Activated CD4-positive, alpha-beta memory T cell treated with anti-CD3 and anti-CD28 coated beads, Interleukin-2, amount 10 ng/mL, durations not matched to agents 7 days and 5 days (primary cell): ENCODE results near the gene PTPRE. TPM values are rescaled to one million over a fixed set of nuclear protein-coding genes. Genes with fewer than 3 reads are reported as not detected.
A peak's percentile ranks its signal among the peaks of the same experiment; 100 is the strongest.

ENCODE experiments used
- CTCF ChIA-PET: fragments of 350-600 bp; sonication (Branson Sonifier 250); formaldehyde crosslinking; loops from one replicate; lab custom pipeline; 2021; ENCODE audit warnings: antibody characterized with exemption, inconsistent platforms; lab: Charles Lee
- POLR2A ChIA-PET: fragments of 350-600 bp; sonication (Branson Sonifier 250); formaldehyde crosslinking; loops from one replicate; lab custom pipeline; 2021; ENCODE audit warnings: antibody characterized with exemption; lab: Charles Lee
- DNase-seq: peaks from one replicate; pipeline ENCODE4 v3.0.0-alpha.2; 2020
- H3K27ac Mint-ChIP-seq: one replicate; pipeline ENCODE4 v1.8.0; 2021; ENCODE audit warnings: mild to moderate bottlenecking, mixed read lengths
- H3K27me3 Mint-ChIP-seq: one replicate; pipeline ENCODE4 v1.8.0; 2021; ENCODE audit warnings: mixed read lengths
- H3K36me3 Mint-ChIP-seq: one replicate; pipeline ENCODE4 v1.8.0; 2021; ENCODE audit warnings: low read depth, mixed read lengths
- H3K4me1 Mint-ChIP-seq: one replicate; pipeline ENCODE4 v1.8.0; 2021; ENCODE audit warnings: mixed read lengths
- H3K4me3 Mint-ChIP-seq: one replicate; pipeline ENCODE4 v1.8.0; 2021; ENCODE audit warnings: mild to moderate bottlenecking, mixed read lengths
- H3K9me3 Mint-ChIP-seq: one replicate; pipeline ENCODE4 v1.8.0; 2021; ENCODE audit warnings: mixed read lengths
- total RNA-seq, 2 experiments: library from RNA; stranded (reverse); gene quantifications; one replicate each; pipeline ENCODE4 v1.2.3, GENCODE V29; 2021

The PTPRE gene
- total RNA-seq, 2 experiments from 2014 or later = 29.2 to 30.6 TPM

- H3K4me1 Mint-ChIP-seq = peaks cover 69% of the 10 kb centered on the region
- DNase-seq = no peak
- H3K36me3 Mint-ChIP-seq = peaks cover 75% of the 10 kb centered on the region
- H3K9me3 Mint-ChIP-seq = peaks cover 4% of the 10 kb centered on the region
- H3K27me3 Mint-ChIP-seq = no peaks in the 10 kb centered on the region
- H3K4me3 Mint-ChIP-seq = no peak overlapping the region
- ChIA-PET POLR2A (interaction anchor here (1.2 to 5.2 kb wide), 4 partner anchors 13 to 61 kb away, joined by 5 to 167 read pairs (median 29); partner anchors contain the start of gene MKI67), CTCF (interaction anchor here (1.2 to 6.6 kb wide), 4 partner anchors 17 to 147 kb away, joined by 3 to 71 read pairs (median 20); no protein-coding TSS in a partner anchor)
- peak overlapping the region; percentile 76 for H3K27ac Mint-ChIP-seq
Measured at GRCh38 chr10:128064970-128065580, 158.2 kb downstream of the PTPRE start.

- Mint-ChIP-seq H3K9me3 (peaks cover 4% of the 10 kb centered on the region), H3K4me3 (no peak overlapping the region), H3K27me3 (no peaks in the 10 kb centered on the region), H3K27ac (peak overlapping the region; percentile 22), H3K4me1 (peaks cover 68% of the 10 kb centered on the region), H3K36me3 (peaks cover 75% of the 10 kb centered on the region)
- CTCF ChIA-PET = interaction anchor here (6.6 kb wide), 1 partner anchor 31 kb away, joined by 71 read pairs; no protein-coding TSS in a partner anchor
- no peak for DNase-seq
- POLR2A ChIA-PET = interaction anchor here (5.0 to 5.2 kb wide), 2 partner anchors 14 to 18 kb away, joined by 36 to 167 read pairs; no protein-coding TSS in a partner anchor
Measured at GRCh38 chr10:128065881-128066534, 159.1 kb downstream of the PTPRE start.

- CTCF ChIA-PET = interaction anchor here (1.0 to 7.6 kb wide), 3 partner anchors 32 to 56 kb away, joined by 3 to 216 read pairs (median 71); no protein-coding TSS in a partner anchor
- Mint-ChIP-seq H3K9me3 (peaks cover 4% of the 10 kb centered on the region), H3K4me3 (no peak overlapping the region), H3K4me1 (peaks cover 67% of the 10 kb centered on the region), H3K27me3 (no peaks in the 10 kb centered on the region), H3K27ac (no peak overlapping the region), H3K36me3 (peaks cover 77% of the 10 kb centered on the region)
- no peak for DNase-seq
- POLR2A ChIA-PET = no interaction called here
Measured at GRCh38 chr10:128066870-128067382, 160.0 kb downstream of the PTPRE start.

DNA sequence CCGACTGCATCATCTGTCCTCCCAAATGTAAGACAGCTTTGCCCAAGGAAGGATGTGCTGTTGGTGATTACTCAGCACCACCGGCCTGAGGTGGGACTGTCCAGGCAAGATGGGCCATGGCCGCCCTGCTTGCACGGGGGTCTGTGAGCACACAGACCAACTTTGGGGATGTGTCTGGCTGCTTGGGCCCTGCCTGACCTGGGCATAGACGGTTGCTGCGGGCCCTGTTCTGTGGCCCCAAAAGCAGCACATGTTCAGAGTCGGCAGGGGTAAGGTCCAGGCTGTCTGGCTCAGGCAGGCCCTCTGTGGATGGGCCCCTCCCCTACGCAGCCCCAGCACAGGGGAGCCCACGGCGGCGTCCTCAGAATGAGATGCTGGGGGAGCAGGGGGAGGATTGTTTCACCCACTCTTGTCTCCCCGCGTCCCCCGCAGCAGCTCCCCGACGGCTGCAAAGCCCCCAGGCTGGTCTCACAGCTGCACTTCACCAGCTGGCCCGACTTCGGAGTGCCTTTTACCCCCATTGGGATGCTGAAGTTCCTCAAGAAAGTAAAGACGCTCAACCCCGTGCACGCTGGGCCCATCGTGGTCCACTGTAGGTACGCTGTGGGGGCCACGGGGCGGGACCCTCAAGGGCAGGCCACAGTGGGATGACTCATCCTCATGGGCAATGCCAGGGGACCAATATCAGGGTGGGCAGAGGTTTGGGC lies 160.9 kb downstream of the PTPRE start:
- Mint-ChIP-seq H3K4me3 (no peak overlapping the region), H3K36me3 (peaks cover 78% of the 10 kb centered on the region), H3K27ac (no peak overlapping the region), H3K27me3 (no peaks in the 10 kb centered on the region), H3K9me3 (peaks cover 4% of the 10 kb centered on the region), H3K4me1 (peaks cover 63% of the 10 kb centered on the region)
- ChIA-PET POLR2A (no interaction called here), CTCF (interaction anchor here (0.7 to 7.6 kb wide), 3 partner anchors 19 to 56 kb away, joined by 3 to 216 read pairs (median 4); no protein-coding TSS in a partner anchor)
- DNase-seq = no peak

- H3K27me3 Mint-ChIP-seq = no peaks in the 10 kb centered on the region
- no peak overlapping the region for H3K4me3 Mint-ChIP-seq
- ChIA-PET POLR2A (interaction anchor here (0.7 to 1.4 kb wide), 6 partner anchors 21 to 162 kb away, joined by 3 to 13 read pairs (median 4); partner anchors contain the start of gene PTPRE), CTCF (interaction anchor here (0.6 to 7.6 kb wide), 39 partner anchors 10 to 353 kb away, joined by 3 to 216 read pairs (median 5); partner anchors contain the start of genes CLRN3 and PTPRE)
- H3K9me3 Mint-ChIP-seq = peaks cover 4% of the 10 kb centered on the region
- no peak for DNase-seq
- peak overlapping the region; percentile 17 for H3K27ac Mint-ChIP-seq
- peaks cover 63% of the 10 kb centered on the region for H3K4me1 Mint-ChIP-seq
- peaks cover 79% of the 10 kb centered on the region for H3K36me3 Mint-ChIP-seq
Measured at GRCh38 chr10:128068398-128069285, 161.7 kb downstream of the PTPRE start.

DNA sequence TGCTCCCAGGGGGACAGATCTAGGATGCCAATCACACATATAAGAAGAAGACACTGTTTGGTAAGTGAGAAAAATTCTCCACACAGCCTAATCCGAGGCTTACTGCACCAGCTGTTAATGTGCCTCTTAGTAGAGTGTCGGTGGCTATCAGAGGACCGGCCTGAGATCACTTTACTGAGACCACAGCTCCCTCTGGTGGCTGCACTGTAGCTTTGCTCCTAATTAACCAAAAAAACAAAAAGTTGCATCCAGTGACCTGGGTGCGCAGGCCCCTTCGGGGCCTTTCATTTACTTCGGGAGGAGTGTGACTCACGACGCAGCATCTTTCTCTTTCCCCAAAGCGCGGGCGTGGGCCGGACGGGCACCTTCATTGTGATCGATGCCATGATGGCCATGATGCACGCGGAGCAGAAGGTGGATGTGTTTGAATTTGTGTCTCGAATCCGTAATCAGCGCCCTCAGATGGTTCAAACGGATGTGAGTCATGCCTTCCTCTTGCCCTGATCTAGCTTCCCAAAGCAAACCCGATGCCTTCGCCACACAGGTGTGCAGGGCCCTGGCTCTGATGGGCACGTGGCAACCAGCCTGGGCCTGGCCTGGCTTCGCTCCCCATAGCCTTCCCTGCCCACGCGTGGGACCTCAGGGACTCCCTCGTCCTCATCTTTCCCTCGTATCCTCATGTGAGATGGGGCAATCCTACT lies 162.6 kb downstream of the PTPRE start:
- H3K4me3 Mint-ChIP-seq = no peak overlapping the region
- no peaks in the 10 kb centered on the region for H3K27me3 Mint-ChIP-seq
- H3K9me3 Mint-ChIP-seq = peaks cover 4% of the 10 kb centered on the region
- ChIA-PET CTCF (interaction anchor here (0.6 to 7.6 kb wide), 40 partner anchors 9 to 354 kb away, joined by 3 to 216 read pairs (median 4); partner anchors contain the start of genes CLRN3 and PTPRE), POLR2A (interaction anchor here (0.7 to 1.4 kb wide), 6 partner anchors 22 to 163 kb away, joined by 3 to 13 read pairs (median 4); partner anchors contain the start of gene PTPRE)
- DNase-seq = peak; percentile 82
- H3K4me1 Mint-ChIP-seq = peaks cover 61% of the 10 kb centered on the region
- H3K27ac Mint-ChIP-seq = peak overlapping the region; percentile 17
- peaks cover 82% of the 10 kb centered on the region for H3K36me3 Mint-ChIP-seq

DNA sequence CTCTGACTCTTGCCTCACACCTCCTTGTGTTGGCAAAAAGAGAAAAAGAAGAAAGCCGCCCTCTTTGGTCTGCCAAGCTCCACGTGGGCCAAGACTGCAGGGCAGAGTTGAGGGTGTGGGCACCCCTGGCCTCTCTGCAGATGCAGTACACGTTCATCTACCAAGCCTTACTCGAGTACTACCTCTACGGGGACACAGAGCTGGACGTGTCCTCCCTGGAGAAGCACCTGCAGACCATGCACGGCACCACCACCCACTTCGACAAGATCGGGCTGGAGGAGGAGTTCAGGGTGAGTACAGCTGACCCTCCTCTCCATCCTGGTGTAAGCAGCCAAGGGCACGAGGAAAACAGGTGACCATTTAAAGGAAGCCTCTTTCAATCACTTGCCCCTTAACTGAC lies 163.3 kb downstream of the PTPRE start:
- Mint-ChIP-seq H3K4me3 (no peak overlapping the region), H3K9me3 (peaks cover 4% of the 10 kb centered on the region), H3K27ac (no peak overlapping the region), H3K4me1 (peaks cover 58% of the 10 kb centered on the region), H3K36me3 (peaks cover 82% of the 10 kb centered on the region), H3K27me3 (no peaks in the 10 kb centered on the region)
- DNase-seq = no peak
- ChIA-PET POLR2A (interaction anchor here (1.2 to 1.4 kb wide), 2 partner anchors 23 to 55 kb away, joined by 4 to 11 read pairs; no protein-coding TSS in a partner anchor), CTCF (interaction anchor here (1.2 to 7.6 kb wide), 11 partner anchors 12 to 216 kb away, joined by 3 to 216 read pairs (median 6); partner anchors contain the start of gene PTPRE)

- Mint-ChIP-seq H3K36me3 (peaks cover 80% of the 10 kb centered on the region), H3K27ac (no peak overlapping the region), H3K4me1 (peaks cover 55% of the 10 kb centered on the region), H3K9me3 (peaks cover 4% of the 10 kb centered on the region), H3K27me3 (no peaks in the 10 kb centered on the region), H3K4me3 (no peak overlapping the region)
- CTCF ChIA-PET = interaction anchor here (1.1 to 7.6 kb wide), 6 partner anchors 13 to 78 kb away, joined by 3 to 216 read pairs (median 8); no protein-coding TSS in a partner anchor
- POLR2A ChIA-PET = interaction anchor here (1.2 kb wide), 1 partner anchor 13 kb away, joined by 3 read pairs; no protein-coding TSS in a partner anchor
- no peak for DNase-seq
Measured at GRCh38 chr10:128070721-128071416, 164.0 kb downstream of the PTPRE start.

DNA sequence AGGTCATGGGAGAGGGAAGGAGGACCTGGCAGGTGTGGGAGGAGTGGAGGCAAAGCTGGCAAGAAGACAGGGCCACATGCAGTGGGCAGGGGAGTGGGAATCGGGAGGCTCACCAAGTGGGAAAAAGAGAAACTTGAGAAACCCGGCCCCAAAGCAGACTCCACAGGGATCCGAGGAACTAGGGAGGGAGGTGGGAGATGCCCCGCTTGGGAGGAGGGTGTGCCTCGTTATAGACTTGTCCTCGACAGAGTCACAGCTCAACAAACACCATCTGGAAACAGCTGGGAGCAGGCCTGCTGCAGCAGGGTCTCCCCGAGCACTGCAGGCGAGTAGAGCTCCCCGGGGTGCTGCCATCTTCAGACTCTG lies 164.5 kb downstream of the PTPRE start:
- Mint-ChIP-seq H3K27me3 (no peaks in the 10 kb centered on the region), H3K4me3 (no peak overlapping the region), H3K36me3 (peaks cover 79% of the 10 kb centered on the region), H3K9me3 (peaks cover 4% of the 10 kb centered on the region), H3K4me1 (peaks cover 50% of the 10 kb centered on the region), H3K27ac (no peak overlapping the region)
- POLR2A ChIA-PET = interaction anchor here (0.8 to 1.2 kb wide), 2 partner anchors 12 to 23 kb away, joined by 3 read pairs; no protein-coding TSS in a partner anchor
- CTCF ChIA-PET = interaction anchor here (0.8 to 7.6 kb wide), 4 partner anchors 23 to 164 kb away, joined by 3 to 216 read pairs (median 6); partner anchors contain the start of gene PTPRE
- no peak for DNase-seq

- no peak overlapping the region for H3K27ac Mint-ChIP-seq
- no peak overlapping the region for H3K4me3 Mint-ChIP-seq
- no peaks in the 10 kb centered on the region for H3K27me3 Mint-ChIP-seq
- ChIA-PET CTCF (interaction anchor here (0.8 to 7.6 kb wide), 4 partner anchors 24 to 165 kb away, joined by 3 to 216 read pairs (median 6); partner anchors contain the start of gene PTPRE), POLR2A (interaction anchor here (0.8 to 1.0 kb wide), 2 partner anchors 23 to 54 kb away, joined by 3 read pairs; partner anchors contain the start of gene MKI67)
- H3K36me3 Mint-ChIP-seq = peaks cover 79% of the 10 kb centered on the region
- peaks cover 43% of the 10 kb centered on the region for H3K4me1 Mint-ChIP-seq
- DNase-seq = no peak
- peaks cover 3% of the 10 kb centered on the region for H3K9me3 Mint-ChIP-seq
Measured at GRCh38 chr10:128072046-128072445, 165.1 kb downstream of the PTPRE start.
